Heart left ventricle (tissue), 13 donors: Measurements from ENCODE around the gene ATRN.

Source experiments
- POLR2A ChIP-seq, 2 donors: fragments of 450-650 bp; IDR thresholded peaks; one replicate each; pipeline ENCODE4 v1.6.1; 2017; ENCODE audit warnings: antibody characterized with exemption in 2 of 2, mild to moderate bottlenecking in 2 of 2, moderate library complexity in 2 of 2
- TF ChIP-seq, protein P1 (sequence below), 12 donors: fragments of 200-600 bp; sonication (generic) in 4 of 12; IDR thresholded peaks; one replicate each; pipeline versions ENCODE4 v1.5.0 to v1.8.0; 2018 to 2022; ENCODE audit warnings: antibody characterized with exemption in 12 of 12, mild to moderate bottlenecking in 5 of 12
- donor health status: ischemic (EF 13 %, LVEDD 7.1; RV severe dilation, severe dysfunction).
- donor health status: DM: no; HTN: yes; CAD: no.
- donor health status: DM: no; HTN: no; CAD: no.
- donor health status: ischemic (EF 25% LVEDD 6.9; RV normal size, moderate dysfunction).
- donor health status: ischemic (EF 25% LVEDD 5.7; RV mildly dilated, moderate dysfunction).
- donor health status: ischemic (EF 35%, LVEDD 5.7; RV mildly dilated, moderate dysfunction).
- donor health status: nonischemic (EF 11% LVEDD 7.7; RV severe dilation, severe dysfunction).
- donor health status: DM: yes; HTN: yes; CAD: no.
- donor health status: PGD.
- donor health status: ischemic (EF 29% LVEDD 5.4; RV normal size, mild dysfunction).
- donor health status: nonischemic (EF 23%, LVEDD 6.1; RV moderate dilation, normal function).

DNA sequence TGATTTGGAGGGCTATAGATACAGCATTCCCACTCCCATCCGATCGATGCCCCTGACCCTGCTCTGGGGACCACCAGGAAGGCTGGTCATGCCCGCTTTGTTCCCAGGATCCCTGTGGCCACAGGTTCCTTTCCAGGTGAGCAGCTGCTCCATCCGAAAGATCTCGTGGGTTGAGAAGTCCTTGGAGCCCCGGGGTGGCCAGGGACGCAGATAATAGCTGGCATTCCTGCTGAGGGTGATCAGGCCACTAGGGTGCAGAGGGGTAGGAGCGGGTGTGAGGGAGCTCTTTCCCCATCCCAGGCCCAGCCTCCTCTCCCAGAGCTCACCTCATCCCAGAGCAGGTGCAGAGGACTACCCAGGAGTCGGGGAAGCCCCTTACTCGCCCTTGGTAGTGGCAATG lies 203.6 kb downstream of the ATRN start:
- TF ChIP-seq POLR2A (IDR thresholded peaks at IDR 0.05): no peak
- TF ChIP-seq, protein P1, sequence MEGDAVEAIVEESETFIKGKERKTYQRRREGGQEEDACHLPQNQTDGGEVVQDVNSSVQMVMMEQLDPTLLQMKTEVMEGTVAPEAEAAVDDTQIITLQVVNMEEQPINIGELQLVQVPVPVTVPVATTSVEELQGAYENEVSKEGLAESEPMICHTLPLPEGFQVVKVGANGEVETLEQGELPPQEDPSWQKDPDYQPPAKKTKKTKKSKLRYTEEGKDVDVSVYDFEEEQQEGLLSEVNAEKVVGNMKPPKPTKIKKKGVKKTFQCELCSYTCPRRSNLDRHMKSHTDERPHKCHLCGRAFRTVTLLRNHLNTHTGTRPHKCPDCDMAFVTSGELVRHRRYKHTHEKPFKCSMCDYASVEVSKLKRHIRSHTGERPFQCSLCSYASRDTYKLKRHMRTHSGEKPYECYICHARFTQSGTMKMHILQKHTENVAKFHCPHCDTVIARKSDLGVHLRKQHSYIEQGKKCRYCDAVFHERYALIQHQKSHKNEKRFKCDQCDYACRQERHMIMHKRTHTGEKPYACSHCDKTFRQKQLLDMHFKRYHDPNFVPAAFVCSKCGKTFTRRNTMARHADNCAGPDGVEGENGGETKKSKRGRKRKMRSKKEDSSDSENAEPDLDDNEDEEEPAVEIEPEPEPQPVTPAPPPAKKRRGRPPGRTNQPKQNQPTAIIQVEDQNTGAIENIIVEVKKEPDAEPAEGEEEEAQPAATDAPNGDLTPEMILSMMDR (IDR thresholded peaks at IDR 0.05): no peak
